HG02798 (cell line): ENCODE data around the gene ANGEL2.
A peak's percentile ranks its signal among the peaks of the same experiment; 100 is the strongest.
"Not testable (repeated sequence)": the region's sequence is repeated elsewhere in the genome, so short reads cannot be mapped to it uniquely, and the experiment has no call there.

ENCODE experiments used
- ATAC-seq: cut with Tn5 transposase; IDR thresholded peaks from one replicate; pipeline ENCODE4 v1.9.1; 2021; ENCODE audit warnings: mild to moderate bottlenecking; ENCODE audit not compliant: unreplicated experiment, poor library complexity

ANGEL2 gene

GRCh38 chr1:212977781-212978645, 37.7 kb downstream of the ANGEL2 start:
- ATAC-seq = peak; percentile 36

DNA sequence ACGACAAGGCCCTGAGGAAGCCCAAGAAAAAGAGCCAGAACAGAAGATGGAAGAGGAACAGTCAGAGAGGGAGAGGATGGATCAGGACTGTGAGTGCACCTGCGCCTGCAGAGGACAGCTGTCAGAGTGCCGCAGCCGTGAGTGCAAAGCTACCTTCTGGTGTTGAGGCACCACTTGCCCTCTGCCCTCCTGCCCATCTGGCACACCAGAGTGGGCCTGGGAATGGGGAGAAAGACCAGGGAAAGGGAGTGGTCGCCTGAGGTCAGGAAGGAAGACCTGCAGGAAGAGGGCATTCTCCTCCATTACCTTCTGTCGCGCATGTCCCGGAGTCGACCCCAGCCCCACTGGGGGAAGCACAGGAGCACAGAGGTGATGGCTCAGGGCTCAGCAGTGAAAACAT, 39.1 kb downstream of the ANGEL2 start:
- no peak for ATAC-seq

- ATAC-seq = no peak
Observed at GRCh38 chr1:212975111-212975918, 40.4 kb downstream of the ANGEL2 start.

DNA sequence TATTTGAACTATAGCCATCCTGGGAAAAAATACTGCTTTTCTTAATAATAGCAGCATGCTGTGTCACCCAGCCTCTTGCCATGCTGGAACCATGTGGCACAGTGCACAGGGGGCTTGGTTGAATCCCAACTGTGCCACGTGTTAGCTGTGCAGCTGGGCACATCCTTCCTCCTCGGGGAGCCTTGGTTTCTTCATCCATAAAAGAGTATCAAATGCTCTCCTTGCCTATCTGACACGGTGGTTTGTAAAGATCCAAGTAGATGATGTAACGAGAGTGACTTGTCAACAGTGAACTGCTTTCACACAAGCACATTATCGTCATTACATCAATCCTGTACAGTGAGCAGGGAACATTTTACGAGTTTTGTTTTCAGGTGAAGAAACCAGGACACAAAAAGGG, 41.0 kb downstream of the ANGEL2 start:
- ATAC-seq = no peak

DNA sequence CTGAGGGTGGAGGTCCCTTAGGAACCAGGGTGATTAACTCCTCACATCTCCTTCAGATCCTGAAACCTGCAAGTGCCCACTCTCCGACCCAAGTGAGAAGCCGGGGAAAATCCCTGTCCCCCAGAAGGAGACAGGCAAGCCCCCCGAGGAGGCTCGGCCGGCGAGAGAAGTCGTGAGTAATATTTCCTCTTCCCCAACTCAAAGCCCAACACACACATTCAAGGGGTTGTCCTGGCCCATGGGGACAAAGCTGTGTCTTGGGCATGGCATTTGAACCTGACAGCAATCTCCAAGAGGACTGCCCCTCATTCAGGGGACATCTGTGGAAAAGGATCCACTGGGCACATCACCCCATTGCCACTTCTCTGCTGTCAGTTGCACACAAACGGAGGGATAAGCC, 41.8 kb downstream of the ANGEL2 start:
- no peak for ATAC-seq

- ATAC-seq = no peak
Observed at GRCh38 chr1:212973426-212973825, 42.2 kb downstream of the ANGEL2 start.

GRCh38 chr1:212971312-212971711, 44.4 kb downstream of the ANGEL2 start:
- ATAC-seq = no peak

GRCh38 chr1:212970085-212970484, 45.6 kb downstream of the ANGEL2 start:
- no peak for ATAC-seq

- ATAC-seq = peak; percentile 58
Observed at GRCh38 chr1:212968368-212968863, 47.3 kb downstream of the ANGEL2 start.

DNA sequence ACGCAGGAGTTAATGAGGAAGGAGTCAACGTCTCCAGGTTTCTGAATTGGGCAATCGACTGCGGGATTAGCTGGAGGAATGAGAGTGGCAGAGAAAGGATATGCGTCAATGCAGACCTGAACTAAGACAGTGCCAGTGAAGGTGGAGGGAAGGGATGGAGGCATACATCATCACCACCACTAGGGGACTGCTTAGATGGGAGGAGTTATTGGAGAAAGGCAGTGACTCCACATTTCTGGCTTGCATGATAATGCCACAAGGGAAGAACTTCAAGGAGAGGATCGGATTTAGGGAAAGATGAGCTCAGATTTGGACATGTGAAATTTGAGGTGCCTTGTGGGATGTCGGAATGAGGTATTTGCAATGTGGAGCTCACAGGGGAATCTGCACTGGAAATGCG, 47.9 kb downstream of the ANGEL2 start:
- ATAC-seq = peak; percentile 62

DNA sequence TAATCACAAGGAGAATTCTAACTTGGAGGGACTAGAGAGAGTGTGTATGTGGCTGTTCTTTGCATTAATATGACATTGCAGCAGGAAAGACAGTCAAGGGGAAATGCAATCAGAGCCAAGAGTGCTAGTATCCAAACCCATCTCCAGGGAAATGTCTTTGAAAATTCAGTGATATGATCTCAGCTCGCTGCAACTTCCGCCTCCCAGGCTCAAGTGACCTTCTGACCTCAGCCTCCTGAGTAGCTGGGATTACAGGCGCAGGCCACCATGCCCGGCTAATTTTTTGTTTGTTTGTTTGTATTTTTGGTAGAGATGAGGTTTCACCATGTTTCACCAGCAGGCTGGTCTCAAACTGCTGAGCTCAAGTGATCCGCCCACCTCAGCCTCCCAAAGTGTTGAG, 49.1 kb downstream of the ANGEL2 start:
- ATAC-seq = no peak

DNA sequence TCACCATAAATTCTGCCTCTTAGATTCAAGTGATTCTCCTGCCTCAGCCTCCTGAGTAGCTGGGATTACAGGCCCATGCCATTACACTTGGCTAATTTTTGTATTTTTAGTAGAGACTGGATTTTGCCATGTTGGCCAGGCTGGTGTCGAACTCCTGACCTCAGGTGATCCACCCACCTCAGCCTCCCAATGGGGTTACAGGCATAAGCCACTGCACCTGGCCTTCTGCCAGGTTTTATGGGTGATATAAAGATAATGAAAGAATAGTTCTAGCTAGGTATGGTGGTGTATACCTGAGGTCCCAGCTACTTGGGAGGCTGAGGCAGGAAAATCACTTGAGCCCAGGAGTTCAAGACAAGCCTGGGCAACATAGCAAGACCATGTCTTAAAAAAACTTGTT, 50.7 kb downstream of the ANGEL2 start:
- ATAC-seq = not testable (repeated sequence)

- ATAC-seq = no peak
Observed at GRCh38 chr1:212964102-212964501, 51.6 kb downstream of the ANGEL2 start.

DNA sequence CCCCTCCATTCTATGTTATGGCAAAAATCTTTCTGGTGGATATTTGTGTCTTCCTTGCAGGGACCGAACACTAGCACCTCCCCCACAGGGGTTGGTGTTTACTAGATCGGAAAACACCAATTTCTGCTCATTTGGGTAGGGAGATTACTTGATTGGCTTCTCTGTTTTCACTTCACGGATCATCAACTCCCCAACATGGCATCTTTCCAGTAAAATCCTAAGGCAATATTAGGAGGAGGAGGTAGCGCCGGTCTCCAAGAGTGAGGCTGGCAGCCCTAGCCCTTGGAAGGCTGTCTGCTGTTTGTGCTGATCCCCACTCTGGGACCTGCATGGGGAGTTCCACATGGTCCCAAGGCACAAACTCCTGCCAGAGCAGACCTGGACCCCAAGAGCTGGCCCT, 53.2 kb downstream of the ANGEL2 start:
- ATAC-seq = no peak

DNA sequence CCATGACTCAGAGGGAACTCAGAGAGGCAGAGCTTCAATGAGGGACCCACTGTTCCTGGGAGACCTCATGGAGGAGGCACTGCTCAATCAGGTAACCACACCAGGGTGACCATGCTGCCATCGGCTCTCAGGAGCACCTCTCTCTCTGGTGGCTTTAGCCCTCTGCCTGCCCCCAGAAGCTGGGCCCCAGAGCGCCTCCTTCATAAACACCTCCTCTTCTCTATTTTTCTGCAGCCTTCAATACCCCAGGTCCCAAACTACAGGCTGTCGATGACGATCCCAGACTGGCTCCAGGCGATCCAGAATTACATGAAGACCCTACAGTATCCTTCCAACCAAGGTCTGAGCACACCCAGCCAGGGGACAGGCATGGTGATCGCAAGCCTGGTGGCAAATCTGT, 54.7 kb downstream of the ANGEL2 start:
- no peak for ATAC-seq

GRCh38 chr1:212959266-212960220, 56.1 kb downstream of the ANGEL2 start:
- peak; percentile 84 for ATAC-seq

DNA sequence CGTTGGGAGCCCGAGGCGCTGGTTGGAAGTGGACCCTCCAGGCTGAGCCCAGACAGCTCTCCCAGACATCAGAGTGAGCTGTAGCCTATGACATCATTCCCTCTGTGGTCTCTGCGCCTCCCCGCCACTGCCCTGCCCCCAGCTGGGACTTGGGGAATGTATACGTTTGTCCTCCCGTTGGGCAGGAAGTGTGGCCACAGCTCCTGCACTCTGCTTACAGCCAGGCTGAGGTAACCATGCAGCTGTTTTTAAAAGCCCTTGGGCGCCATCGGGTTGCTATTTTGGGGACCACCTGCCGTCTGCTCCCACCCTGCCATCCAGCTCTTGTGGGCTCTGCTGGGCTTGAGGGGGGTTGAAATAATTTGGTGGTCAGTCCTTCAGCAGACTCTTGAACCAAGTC, 57.5 kb downstream of the ANGEL2 start:
- ATAC-seq = no peak

- ATAC-seq = no peak
Observed at GRCh38 chr1:212957546-212957945, 58.1 kb downstream of the ANGEL2 start.

DNA sequence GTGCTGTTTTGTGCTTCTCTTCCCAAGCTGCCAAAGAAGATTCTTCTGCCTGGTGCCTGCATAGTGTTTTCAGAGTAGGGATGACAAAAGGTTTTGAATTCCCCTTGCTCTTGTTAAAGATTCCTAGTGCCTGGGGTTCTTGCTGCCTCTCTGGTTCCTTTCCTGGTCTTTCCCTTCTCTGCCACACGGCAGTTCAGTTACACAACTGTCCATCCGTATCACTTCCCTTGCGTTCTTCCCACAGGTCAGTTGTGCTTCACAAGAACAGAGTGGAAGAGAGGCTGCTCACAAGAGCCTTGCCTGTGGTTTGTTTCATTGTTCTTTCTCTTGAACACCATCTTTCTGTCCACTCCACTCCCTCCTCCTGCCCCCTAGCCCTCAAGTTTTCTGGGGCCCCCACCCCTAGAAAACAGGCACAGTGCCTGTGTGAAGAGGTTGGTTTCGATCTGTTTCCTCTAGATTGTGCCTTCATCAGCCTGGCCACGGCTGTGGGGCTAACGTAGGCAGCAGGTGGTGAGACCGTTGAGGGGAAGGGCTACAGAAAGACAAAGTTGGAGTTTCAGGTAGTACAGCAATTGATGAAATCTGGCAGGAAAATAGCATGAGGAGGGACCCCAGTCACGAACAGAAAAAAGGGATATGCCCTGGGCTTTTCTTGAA, 59.6 kb downstream of the ANGEL2 start:
- peak; percentile 29 for ATAC-seq

DNA sequence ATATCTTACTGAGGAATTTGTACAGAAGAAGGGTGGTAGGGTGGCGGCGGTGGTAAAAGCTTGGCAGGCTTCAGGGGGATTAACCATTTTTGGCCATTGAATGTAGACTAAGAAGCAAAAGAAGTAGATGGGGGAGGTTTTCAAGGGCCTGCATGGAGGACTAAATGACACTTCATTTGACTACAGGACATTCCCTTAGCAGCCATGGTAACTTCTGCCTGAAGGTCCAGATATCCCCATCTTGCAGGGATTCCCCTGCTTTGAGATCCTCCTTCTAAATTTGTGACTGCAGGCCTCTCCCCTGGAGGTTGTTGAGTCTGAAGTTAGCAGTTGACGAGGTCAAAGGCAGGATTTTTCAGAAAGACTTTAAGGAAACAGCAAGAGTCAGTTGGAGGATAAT, 60.6 kb downstream of the ANGEL2 start:
- no peak for ATAC-seq
